Activated CD4-positive, alpha-beta T cell treated with anti-CD3 and anti-CD28 coated beads for 24 hours (primary cell): ENCODE results near the gene DISC1.
"Not testable (repeated sequence)": the region's sequence is repeated elsewhere in the genome, so short reads cannot be mapped to it uniquely, and the experiment has no call there.

Experiments
- DNase-seq, 2 donors: peaks; one replicate each; pipeline ENCODE4 v3.0.0-alpha.2; 2020; ENCODE audit warnings: low read depth in 2 of 2

The DISC1 gene

DNA sequence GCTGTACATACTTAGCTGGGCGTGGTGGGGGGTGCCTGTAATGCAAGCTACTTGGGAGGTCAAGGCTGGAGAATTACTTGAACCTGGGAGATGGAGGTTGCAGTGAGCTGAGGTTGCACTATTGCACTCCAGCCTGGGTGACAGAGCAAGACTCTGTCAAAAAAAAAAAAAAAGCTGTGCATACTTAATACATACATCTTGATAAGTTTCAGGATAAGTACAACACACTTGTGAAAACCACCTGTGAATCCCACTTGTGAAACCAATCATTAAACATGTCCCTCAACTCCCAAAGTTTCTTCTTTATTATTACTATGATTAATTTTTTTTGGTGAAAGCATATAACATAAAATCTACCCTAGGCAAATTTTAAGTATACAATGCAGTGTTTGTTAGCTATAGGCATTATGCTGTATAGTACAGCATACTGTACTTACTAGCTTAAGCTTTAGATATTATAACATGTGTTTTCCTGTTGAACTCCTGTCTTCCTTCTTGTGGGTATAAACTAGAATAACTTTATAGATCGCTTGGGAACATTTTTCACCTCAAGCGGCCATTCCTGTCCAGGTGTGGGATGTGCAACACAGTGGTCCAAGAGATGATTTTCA is 41.4 kb downstream of the DISC1 start:
- DNase-seq = no peak

DNA sequence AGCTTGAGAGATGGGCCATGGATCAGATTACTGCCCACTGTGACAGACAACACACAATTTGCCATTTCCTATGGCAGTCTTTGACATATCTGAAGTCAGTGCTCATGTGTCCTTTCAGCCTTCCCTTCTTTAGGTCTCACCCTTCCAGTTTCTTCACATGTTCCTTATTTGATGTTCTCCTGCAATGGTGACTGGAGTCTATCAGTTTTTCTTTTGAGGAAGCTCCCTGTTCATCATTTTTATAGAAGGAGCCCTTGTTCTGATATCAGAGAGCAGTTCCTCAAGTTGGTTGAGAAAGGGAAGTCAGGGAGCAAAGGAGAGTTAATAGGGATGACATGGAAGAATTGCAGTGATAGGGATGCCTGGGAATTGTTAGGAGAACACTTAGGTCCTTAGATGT is 42.2 kb downstream of the DISC1 start:
- no peak for DNase-seq

DNA sequence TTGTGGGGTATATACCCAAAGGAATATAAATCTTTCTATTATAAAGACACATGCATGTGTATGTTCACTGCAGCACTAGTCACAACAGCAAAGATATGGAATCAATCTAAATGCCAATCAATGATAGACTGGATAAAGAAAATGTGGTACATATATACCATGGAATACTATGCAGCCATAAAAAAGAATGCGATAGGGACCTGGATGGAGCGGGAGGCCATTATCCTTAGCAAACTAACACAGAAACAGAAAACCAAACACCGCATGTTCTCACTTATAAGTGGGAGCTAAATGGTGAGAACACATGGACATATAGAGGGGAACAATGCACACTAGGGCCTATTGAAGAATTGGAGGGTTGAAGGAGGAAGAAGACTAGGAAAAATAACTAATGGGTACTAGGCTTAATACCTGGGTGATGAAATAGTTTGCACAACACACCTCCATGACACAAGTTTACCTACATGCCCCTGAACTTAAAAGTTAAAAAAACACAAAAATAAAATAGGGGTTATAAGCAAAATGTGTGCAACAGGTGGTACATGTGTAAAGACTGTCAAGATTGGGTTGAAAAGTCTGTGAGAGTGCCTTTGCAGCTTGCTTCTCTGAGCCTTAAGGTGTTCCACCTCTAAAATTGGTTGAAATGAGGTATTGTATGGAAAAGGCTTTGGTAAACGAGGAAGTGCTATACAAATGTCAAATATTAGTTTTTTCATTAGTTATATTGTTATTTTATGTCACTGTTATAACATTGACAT is 43.5 kb downstream of the DISC1 start:
- DNase-seq = not testable (repeated sequence)

DNA sequence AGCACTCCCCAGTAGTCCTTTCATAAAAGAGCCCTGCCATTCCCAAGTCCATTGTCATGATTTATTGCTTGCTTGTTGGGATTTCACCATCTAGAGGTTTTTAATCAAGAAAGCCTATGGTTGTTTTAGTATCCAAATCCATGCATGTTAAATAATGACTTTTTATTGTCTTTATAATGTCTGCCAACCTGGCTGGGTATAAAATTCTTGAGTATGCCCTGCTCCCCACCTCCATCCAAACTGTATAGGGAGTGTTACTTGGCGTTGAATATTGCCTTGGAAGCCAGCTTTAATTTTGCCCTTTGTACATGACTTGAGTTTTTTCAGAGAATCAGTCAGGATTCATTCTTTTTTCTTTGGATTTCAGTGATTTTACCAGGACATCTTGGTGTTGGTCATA is 44.2 kb downstream of the DISC1 start:
- no peak for DNase-seq

DNA sequence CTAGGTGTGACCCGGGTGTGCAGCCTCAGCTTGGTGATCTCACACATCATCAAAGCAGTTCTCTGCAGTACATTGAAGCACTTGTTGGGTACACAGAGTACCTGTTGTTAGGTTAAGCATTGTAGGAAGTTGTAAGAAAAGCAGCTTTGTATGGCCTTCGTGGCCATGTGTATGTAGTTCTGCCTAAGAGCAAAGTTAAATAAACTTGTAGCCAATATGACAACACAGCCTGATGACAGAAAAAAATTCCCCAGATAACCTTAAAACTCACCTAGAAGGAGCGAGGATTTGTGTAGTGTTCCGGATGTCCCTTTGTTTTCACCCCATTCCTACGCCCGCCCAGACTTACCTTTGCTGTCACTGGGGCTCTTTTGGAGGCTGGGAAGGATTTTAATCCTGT is 48.0 kb downstream of the DISC1 start:
- no peak for DNase-seq

DNA sequence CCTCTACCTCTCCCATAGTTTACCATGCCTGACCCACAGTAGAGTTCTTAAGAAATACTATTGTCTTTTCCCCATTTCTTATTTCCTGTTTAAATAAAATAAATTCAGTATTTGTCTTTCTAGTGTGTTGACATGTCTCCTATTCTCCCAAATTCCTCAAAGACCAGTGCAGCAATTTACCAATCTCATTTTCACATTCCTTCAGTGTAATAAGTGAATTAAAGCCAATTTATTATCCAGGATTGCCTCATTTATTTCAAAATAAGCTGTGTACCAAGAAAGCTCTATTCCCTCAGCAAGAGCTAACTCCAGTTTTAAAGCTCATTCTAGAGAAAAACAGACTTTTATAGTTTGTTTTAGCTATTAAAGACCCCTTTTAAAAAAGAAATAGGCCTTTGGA is 49.9 kb downstream of the DISC1 start:
- no peak for DNase-seq

DNA sequence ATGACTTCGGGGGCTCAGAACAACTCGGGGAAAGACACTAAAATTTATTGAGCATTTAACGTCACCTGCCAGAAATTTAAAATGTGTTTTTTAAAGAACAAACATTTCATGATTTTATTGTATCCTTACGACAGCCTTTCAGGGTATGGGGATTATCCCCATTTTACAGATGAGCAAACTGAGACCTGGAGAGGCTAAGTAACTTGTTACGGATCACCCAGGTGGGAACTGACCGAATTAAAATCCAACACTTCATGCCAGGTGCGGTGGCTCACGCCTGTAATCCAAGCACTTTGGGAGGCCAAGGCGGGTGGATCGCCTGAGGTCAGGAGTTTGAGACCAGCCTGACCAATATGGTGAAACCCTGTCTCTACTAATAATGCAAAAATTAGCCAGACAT is 50.9 kb downstream of the DISC1 start:
- DNase-seq = no peak

DNA sequence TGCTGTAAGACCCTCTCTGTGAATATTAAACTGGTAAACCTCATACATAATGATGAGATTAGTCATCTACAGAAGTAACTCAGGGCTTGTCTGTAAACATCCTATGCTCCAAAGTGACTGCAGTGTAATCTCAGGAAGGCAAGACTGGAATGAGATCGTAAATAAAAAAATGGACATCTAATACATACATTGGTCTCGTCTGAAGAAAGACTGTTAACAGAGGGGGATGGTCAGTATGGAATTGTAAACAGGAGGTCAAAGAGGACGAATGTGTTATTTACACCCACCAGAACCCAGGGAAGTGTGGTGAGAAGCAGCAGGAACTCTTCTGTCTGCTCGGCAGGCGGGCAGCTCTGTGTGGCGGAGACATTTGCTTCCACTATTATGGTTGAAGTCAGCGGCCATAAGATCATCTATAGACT is 51.4 kb downstream of the DISC1 start:
- no peak for DNase-seq

DNA sequence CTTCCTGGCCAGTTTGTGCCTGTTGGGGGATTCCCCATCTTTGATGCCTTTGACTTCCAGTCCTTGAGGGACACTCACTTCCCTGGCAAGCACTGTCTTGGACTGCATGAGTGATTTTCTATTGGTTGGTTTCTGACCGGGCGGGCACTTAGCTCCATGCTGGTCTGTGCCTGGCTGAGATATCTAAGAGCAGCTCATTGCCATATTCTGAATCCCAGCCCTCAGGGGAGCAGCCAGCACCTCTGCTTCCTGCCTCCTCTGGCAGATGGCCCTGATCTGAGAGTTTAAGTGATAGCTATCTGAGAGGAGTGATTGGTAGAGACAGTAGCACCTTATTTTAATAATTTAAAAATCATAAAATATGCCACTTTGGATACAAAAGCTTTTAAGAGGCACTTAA is 52.5 kb downstream of the DISC1 start:
- no peak for DNase-seq

DNA sequence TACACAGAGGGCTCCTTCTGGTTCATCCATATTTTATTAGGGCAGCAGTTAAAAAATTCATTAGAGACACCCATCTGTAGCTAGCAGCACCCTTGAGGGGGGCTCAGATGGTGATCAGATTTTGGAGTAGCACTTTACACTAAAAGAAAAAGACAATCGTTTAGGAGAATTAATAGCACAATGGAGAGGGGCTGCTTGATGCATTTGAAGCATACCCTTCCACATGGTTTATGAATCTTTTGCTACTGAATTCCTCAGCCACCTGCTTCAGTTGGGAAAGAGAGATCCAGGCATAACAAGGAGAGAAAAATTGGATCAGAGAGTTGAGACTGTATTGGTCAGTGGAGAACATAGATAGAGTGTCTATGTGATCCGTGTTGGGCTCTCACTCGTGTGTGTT is 54.4 kb downstream of the DISC1 start:
- no peak for DNase-seq

DNA sequence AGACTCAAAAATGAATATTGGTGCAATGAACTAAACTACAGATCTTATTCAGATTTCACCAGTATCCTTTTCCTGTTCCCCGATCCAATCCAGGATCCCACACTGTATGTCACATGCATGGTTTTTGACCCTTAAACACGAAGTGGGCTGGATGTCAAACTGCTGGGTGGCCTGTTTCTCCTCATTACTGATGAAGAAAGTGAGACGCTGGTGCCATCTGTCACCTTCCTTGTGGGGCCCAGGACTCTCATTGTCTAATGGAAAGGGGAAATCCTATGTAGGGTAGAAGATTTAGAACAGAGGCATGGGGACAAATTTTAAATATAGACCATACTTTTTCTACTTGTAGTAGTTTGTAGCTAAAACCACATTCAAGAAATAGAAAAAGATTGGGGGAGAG is 56.2 kb downstream of the DISC1 start:
- no peak for DNase-seq

DNA sequence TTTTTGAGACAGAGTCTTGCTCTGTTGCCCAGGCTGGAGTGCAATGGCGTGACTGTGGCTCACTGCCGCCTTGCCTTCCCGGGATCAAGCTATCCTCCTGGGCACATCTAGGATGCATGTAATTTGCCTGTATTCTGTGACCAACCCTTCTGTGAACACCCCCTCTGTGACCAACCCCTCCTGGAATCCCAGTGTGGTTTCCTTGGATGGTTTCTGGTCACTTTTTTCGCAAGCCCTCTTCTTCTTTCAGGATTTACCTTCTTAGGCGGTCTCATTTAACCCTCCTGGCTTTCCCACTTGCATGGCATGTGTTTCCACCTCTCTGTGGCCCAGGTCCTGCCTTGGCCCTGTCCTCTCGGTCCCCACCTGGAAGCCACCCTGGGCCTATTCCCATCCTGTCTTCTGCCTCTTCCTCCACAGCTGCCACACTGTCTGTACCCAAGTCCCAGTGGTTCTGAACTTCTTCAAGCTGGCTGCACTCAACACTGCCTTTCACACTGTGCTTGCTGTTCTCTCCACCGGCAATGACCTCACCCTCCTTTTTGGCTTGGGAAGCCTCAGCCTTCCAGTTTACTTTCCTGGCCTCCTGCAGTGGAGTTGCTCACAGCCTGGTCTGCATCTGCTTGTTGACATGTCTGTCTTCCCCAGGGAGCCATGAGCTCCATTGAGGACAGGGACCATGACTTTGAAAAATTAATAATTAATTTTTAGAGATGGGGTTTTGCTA is 57.0 kb downstream of the DISC1 start:
- DNase-seq = no peak

DNA sequence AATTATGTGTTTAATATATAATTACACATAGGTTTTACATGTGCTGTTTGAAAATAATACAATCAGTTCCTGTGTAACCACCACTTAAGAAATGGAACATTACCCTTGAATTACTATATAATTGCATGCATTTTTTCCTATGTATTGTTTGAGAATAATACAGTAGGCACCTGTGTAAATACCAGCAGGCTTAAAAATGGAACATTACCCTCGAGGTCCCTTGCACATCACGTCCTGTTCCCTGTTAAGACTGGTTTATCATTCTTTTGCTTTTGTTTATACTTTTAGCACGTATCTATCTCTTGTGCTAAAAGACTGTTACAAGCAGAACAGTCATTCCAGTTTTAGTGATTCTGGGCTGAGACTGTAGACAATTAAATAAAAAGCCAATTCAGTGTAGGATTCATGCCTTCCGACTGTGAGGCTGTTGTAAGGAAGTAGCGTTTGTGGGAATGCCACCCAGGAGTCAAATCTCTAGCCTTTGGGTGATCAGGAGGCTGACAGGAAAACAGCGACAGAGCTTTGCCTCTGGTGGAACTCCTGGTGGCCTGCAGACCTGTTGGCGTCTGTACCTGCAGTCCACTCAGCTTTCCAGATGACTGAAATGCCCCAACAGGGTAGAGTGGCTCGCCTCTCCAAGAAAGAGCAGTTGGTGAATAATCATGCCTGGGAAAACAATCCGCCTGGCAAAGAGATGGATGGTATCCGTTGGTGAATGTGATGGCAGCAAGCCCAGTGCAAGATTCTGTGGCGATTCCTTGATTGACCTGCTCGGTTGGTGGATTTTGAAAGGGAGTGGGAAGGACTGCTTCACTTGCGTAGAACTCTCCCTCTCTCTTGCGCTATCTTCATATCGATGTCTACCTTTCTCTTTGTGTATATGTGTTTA is 58.0 kb downstream of the DISC1 start:
- DNase-seq = no peak

DNA sequence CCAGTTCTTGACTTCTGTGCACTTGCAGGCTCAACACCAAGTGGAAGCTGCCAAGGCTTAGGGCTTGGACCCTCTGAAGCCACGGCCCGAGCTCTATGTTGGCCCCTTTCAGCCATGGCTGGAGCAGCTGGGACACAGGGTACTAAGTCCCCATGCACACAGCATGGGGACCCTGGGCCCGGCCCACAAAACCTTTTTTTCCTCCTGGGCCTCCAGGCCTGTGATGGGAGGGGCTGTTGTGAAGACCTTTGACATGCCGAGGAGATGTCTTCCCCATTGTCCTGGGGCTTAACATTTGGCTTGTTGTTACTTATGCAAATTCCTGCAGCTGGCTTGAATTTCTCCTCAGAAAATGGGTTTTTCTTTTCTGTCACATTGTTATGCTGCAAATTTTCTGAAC is 59.8 kb downstream of the DISC1 start:
- no peak for DNase-seq

DNA sequence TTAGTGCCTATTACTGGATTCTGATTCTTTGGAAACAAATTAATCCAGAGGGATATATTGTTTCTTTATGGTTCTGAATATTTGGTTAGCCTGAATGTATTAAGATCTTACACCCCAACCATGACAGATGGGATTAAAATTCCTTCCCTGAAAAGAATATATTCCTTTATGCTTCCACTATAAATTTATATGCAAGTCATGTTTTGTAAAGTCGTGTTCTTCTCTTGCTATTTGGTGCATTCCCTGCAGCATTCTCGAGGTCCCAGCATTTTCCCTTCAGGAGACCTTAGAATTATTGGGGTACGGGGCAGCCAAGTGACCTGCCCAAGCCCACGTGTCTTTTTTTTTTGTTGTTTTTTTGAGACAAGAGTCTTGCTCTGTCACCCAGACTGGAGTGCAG is 62.4 kb downstream of the DISC1 start:
- no peak for DNase-seq

DNA sequence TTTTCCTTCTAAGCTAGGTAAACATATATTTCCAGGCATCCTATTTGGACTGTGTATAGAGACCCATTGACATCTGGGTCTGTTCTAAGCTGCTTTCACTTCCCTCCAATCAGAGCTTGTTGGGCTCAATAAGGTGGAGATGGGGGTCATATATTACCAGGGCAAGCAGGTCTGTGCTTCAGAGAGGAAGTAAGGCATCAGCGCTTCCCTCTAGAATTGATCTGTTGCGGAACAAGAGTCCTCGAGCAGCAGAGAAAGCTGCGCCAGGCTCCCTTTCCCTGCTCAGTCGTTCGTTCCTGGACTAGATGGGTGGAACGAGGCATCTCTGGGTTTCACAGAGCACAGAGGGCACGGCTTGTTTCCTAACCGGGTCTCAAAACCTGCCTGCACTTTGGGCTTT is 63.5 kb downstream of the DISC1 start:
- DNase-seq = no peak

DNA sequence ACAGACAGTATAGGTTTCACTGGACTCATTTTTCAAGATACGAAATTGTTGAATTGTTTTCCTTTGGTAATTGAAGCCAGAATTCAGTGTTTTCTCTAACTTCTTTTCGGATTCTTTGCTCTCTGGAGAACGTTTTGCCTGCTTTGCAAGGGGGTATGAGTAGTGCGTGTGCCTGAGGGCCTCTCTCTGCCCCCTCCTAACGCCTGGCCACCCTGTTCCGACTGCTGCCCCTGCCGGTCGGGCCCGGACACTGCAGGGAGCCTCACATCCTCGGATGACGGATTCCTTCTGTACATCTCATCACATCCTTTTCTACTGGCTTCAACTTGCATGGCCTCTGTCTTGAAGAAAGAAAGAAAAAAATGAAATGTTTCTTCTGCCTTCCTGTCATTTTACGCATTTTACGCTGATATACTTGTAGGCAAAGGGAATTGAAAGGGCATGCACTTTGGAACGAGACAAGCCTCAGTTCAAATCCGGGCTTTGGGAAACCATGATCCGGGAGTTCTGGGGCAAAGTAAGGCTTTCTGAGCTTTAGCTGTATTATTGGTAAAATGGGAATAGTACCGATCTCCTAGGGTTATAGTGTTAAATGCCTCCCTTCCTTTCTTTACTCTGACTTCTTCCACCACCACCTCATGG is 65.1 kb downstream of the DISC1 start:
- DNase-seq = no peak

DNA sequence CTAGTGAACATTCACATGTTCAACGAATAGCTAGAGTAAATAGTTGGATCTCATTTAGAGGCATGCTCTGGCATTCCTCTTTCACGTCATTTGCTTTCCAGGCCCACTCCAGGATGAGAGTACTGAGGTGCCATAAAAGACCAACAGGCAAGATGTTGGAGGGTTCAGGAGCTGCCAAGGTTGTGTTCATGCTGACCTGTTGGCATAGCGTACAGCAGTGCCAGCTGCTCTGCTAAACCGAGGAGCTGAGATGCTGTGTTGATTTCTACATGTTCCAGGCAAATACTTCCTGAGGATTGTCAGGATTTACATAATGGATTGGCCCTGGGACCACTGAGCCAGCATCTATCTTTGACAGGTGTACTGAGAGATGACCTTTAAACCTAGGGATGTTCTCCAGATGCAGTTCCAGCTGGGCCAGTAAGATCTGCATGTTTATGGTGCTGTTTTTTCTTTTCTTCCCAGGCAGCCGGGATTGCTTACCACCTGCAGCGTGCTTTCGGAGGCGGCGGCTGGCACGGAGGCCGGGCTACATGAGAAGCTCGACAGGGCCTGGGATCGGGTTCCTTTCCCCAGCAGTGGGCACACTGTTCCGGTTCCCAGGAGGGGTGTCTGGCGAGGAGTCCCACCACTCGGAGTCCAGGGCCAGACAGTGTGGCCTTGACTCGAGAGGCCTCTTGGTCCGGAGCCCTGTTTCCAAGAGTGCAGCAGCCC is 66.9 kb downstream of the DISC1 start:
- no peak for DNase-seq

DNA sequence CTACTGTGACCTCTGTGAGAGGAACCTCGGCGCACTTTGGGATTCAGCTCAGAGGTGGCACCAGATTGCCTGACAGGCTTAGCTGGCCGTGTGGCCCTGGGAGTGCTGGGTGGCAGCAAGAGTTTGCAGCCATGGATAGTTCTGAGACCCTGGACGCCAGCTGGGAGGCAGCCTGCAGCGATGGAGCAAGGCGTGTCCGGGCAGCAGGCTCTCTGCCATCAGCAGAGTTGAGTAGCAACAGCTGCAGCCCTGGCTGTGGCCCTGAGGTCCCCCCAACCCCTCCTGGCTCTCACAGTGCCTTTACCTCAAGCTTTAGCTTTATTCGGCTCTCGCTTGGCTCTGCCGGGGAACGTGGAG is 67.5 kb downstream of the DISC1 start:
- DNase-seq = no peak

DNA sequence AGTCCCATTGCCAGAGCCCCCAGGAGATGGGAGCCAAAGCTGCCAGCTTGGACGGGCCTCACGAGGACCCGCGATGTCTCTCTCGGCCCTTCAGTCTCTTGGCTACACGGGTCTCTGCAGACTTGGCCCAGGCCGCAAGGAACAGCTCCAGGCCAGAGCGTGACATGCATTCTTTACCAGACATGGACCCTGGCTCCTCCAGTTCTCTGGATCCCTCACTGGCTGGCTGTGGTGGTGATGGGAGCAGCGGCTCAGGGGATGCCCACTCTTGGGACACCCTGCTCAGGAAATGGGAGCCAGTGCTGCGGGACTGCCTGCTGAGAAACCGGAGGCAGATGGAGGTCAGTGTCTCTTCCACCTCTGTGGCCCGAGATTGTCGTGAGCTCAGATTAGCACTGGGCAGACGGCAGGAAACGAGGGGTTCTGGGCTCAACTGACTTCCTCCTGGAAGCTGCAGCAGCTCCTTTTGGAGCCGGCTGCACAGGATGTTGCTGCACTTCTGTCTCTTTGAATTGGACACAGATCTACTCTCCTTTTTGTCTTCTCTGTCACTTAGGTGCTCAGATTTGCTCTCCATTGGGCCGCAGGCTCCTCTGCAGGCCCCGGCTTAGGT is 68.0 kb downstream of the DISC1 start:
- no peak for DNase-seq
